ENCODE data around the gene ERICH6B.

DNA sequence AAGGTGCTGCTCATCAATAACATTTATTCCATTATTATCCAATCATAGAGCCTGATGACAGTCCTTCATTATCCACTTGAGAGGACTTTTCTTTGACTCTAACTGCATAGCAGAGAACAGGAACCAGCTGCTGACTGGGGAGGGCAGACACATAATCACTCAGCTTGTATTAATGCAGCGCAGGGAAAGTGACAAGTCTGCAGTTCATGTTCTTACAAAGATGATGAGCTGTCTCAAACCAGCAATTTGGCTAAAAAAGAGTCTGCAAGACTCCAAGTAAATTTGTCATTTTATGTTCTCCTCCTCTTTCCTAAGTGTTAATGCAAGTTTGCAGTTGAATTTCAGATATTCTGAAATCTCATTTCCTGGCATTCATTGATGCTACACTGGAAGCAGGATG lies 46.6 kb upstream of the ERICH6B start:
- TF ChIP-seq CTCF (IDR thresholded peaks at IDR 0.05) (no peak), POLR2A (IDR thresholded peaks at IDR 0.05) (no peak)
